ENCODE measurements around the gene CES2. TPM values are rescaled to one million over a fixed set of nuclear protein-coding genes. Genes with fewer than 3 reads are reported as not detected.
A peak's percentile ranks its signal among the peaks of the same experiment; 100 is the strongest.

CES2 gene
- total and polyA plus RNA-seq, 7 donors: 21.8 to 163 (median 25.5) TPM

GRCh38 chr16:66920924-66921680, 14.2 kb upstream of the CES2 start:
- Histone ChIP-seq H3K4me1 (peaks cover 0 to 58% (median 40%) of the 10 kb centered on the region in 4 donors), H3K27ac (peak overlapping the region in 1 of 4 donors; percentile 96), H3K27me3 (no peaks in the 10 kb centered on the region), H3K4me3 (no peak overlapping the region), H3K36me3 (peaks cover 0 to 11% (median 7%) of the 10 kb centered on the region in 4 donors), H3K9me3 (no peaks in the 10 kb centered on the region)
- intact Hi-C loops (cut with DNase I): no loop called here
- WGBS, 2 donors: 74 to 77% methylated on average over 9 of the region's 9 CpGs
- TF ChIP-seq POLR2A (IDR thresholded peaks at IDR 0.05): no peak
- TF ChIP-seq POLR2AphosphoS5 (IDR thresholded peaks at IDR 0.05): no peak
- no peak for TF ChIP-seq EP300 (IDR thresholded peaks at IDR 0.05)
- TF ChIP-seq, protein P1, sequence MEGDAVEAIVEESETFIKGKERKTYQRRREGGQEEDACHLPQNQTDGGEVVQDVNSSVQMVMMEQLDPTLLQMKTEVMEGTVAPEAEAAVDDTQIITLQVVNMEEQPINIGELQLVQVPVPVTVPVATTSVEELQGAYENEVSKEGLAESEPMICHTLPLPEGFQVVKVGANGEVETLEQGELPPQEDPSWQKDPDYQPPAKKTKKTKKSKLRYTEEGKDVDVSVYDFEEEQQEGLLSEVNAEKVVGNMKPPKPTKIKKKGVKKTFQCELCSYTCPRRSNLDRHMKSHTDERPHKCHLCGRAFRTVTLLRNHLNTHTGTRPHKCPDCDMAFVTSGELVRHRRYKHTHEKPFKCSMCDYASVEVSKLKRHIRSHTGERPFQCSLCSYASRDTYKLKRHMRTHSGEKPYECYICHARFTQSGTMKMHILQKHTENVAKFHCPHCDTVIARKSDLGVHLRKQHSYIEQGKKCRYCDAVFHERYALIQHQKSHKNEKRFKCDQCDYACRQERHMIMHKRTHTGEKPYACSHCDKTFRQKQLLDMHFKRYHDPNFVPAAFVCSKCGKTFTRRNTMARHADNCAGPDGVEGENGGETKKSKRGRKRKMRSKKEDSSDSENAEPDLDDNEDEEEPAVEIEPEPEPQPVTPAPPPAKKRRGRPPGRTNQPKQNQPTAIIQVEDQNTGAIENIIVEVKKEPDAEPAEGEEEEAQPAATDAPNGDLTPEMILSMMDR (IDR thresholded peaks at IDR 0.05): no peak
- DNase-seq: no peak

- H3K4me3 ChIP-seq: no peak overlapping the region
- H3K36me3 ChIP-seq: peaks cover 0 to 11% (median 7%) of the 10 kb centered on the region in 4 donors
- intact Hi-C loops (cut with DNase I): no loop called here
- no peak for DNase-seq
- no peak for TF ChIP-seq EP300 (IDR thresholded peaks at IDR 0.05)
- TF ChIP-seq POLR2AphosphoS5 (IDR thresholded peaks at IDR 0.05): no peak
- TF ChIP-seq POLR2A (IDR thresholded peaks at IDR 0.05): no peak
- TF ChIP-seq, protein P1 (IDR thresholded peaks at IDR 0.05): no peak
- H3K27ac ChIP-seq: peak overlapping the region; percentile 81 to 96 (median 90)
- H3K27me3 ChIP-seq: no peaks in the 10 kb centered on the region
- no peaks in the 10 kb centered on the region for H3K9me3 ChIP-seq
- 65 to 80% methylated on average over 42 of the region's 42 CpGs for WGBS, 2 donors
- H3K4me1 ChIP-seq: peaks cover 0 to 66% (median 46%) of the 10 kb centered on the region in 4 donors
Observed at GRCh38 chr16:66921729-66922450, 13.4 kb upstream of the CES2 start.

DNA sequence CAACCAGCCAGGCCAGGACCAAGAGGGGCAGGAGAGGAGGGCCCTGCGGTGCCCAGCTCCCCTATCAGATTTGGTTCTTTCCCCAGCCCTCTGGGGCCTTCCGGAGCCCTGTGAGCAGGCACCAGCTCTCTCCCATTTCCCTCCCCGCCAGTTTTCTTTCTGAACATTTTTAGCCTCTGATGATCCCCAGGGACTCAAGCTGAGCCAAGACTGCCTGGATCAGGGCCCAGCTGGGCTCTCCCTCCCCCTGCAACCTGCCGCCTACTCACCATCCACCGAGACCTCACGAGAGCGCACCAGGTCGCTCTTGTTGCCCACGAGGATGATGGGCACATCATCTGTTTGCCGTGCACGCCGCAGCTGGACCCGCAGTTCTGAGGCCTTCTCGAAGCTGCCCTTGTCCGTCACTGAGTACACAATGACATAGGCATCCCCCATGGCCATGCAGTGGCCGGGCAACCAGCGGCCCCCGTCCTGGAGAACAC, 12.0 kb upstream of the CES2 start:
- Histone ChIP-seq H3K27ac (peak overlapping the region; percentile 81 to 96 (median 90)), H3K9me3 (no peaks in the 10 kb centered on the region), H3K4me3 (peak overlapping the region in 3 of 4 donors; percentile 17 to 85 (median 65)), H3K27me3 (no peaks in the 10 kb centered on the region), H3K36me3 (peaks cover 0 to 11% (median 7%) of the 10 kb centered on the region in 4 donors), H3K4me1 (peaks cover 0 to 69% (median 51%) of the 10 kb centered on the region in 4 donors)
- TF ChIP-seq EP300 (IDR thresholded peaks at IDR 0.05): no peak
- TF ChIP-seq POLR2AphosphoS5 (IDR thresholded peaks at IDR 0.05): peak; percentile 60 to 84 (median 78)
- WGBS, 2 donors: 66 to 79% methylated on average over 18 of the region's 18 CpGs
- intact Hi-C loops (cut with DNase I): no loop called here
- peak; percentile 90 for DNase-seq

- intact Hi-C loops (cut with DNase I): no loop called here
- H3K36me3 ChIP-seq: peaks cover 0 to 11% (median 7%) of the 10 kb centered on the region in 4 donors
- H3K27ac ChIP-seq: peak overlapping the region; percentile 81 to 96 (median 90)
- peaks cover 0 to 69% (median 51%) of the 10 kb centered on the region in 4 donors for H3K4me1 ChIP-seq
- H3K9me3 ChIP-seq: no peaks in the 10 kb centered on the region
- no peaks in the 10 kb centered on the region for H3K27me3 ChIP-seq
- DNase-seq: no peak
- TF ChIP-seq EP300 (IDR thresholded peaks at IDR 0.05) (no peak), POLR2A (IDR thresholded peaks at IDR 0.05) (no peak), POLR2AphosphoS5 (IDR thresholded peaks at IDR 0.05) (no peak)
- TF ChIP-seq, protein P1 (IDR thresholded peaks at IDR 0.05): no peak
- 17 to 45% methylated on average over 3 of the region's 3 CpGs for WGBS, 2 donors
- peak overlapping the region in 3 of 4 donors; percentile 5 to 85 (median 65) for H3K4me3 ChIP-seq
Observed at GRCh38 chr16:66923866-66924265, 11.4 kb upstream of the CES2 start.

Data from sigmoid colon (tissue), 7 donors.